Neural cell (in vitro differentiated cells): ENCODE measurements around the gene MACROD1.

Source experiments
- CTCF ChIP-seq: fragments of 450-650 bp; IDR thresholded peaks from 2 replicates; pipeline ENCODE4 v1.5.1; 2014; ENCODE audit warnings: antibody characterized with exemption, mild to moderate bottlenecking, moderate library complexity; ENCODE audit not compliant: poor library complexity, severe bottlenecking
- EP300 ChIP-seq: fragments of 450-650 bp; conservative IDR thresholded peaks from 2 replicates; pipeline ENCODE4 v1.6.1; 2014; ENCODE audit warnings: antibody characterized with exemption, mild to moderate bottlenecking, moderate library complexity; ENCODE audit not compliant: poor library complexity, severe bottlenecking
- EZH2 ChIP-seq: fragments of 200-600, 300-800 bp; shearing (Covaris generic), sonication (generic); IDR thresholded peaks from 2 replicates; pipeline ENCODE4 v1.6.1; 2014; ENCODE audit warnings: antibody characterized with exemption, low read length, borderline replicate concordance, mild to moderate bottlenecking; ENCODE audit not compliant: insufficient read depth, poor library complexity, severe bottlenecking
- MXI1 ChIP-seq: fragments of 450-650 bp; conservative IDR thresholded peaks from 2 replicates; pipeline ENCODE4 v1.6.1; 2014; ENCODE audit warnings: antibody characterized with exemption, mild to moderate bottlenecking; ENCODE audit not compliant: poor library complexity, severe bottlenecking
- POLR2AphosphoS5 ChIP-seq: IDR thresholded peaks from 2 replicates; pipeline ENCODE4 v1.6.1; 2012
- RAD21 ChIP-seq: fragments of 450-650 bp; conservative IDR thresholded peaks from 2 replicates; pipeline ENCODE4 v1.6.1; 2014; ENCODE audit warnings: antibody characterized with exemption, mild to moderate bottlenecking, moderate library complexity
- SMC3 ChIP-seq: fragments of 450-650 bp; conservative IDR thresholded peaks from 2 replicates; pipeline ENCODE4 v1.6.1; 2014; ENCODE audit warnings: antibody characterized with exemption, mild to moderate bottlenecking, moderate library complexity; ENCODE audit not compliant: poor library complexity
- TAF1 ChIP-seq: IDR thresholded peaks from 2 replicates; pipeline ENCODE4 v1.6.1; 2012; ENCODE audit warnings: low read depth
- TF ChIP-seq, protein P1 (sequence below): IDR thresholded peaks from 2 replicates; pipeline ENCODE4 v1.6.1; 2012; ENCODE audit warnings: borderline replicate concordance

GRCh38 chr11:64022125-64022784, 143.7 kb downstream of the MACROD1 start:
- TF ChIP-seq CTCF (no peak), EZH2 (no peak), POLR2AphosphoS5 (no peak), RAD21 (no peak), TAF1 (no peak), MXI1 (no peak), SMC3 (no peak), EP300 (no peak)
- TF ChIP-seq, protein P1, sequence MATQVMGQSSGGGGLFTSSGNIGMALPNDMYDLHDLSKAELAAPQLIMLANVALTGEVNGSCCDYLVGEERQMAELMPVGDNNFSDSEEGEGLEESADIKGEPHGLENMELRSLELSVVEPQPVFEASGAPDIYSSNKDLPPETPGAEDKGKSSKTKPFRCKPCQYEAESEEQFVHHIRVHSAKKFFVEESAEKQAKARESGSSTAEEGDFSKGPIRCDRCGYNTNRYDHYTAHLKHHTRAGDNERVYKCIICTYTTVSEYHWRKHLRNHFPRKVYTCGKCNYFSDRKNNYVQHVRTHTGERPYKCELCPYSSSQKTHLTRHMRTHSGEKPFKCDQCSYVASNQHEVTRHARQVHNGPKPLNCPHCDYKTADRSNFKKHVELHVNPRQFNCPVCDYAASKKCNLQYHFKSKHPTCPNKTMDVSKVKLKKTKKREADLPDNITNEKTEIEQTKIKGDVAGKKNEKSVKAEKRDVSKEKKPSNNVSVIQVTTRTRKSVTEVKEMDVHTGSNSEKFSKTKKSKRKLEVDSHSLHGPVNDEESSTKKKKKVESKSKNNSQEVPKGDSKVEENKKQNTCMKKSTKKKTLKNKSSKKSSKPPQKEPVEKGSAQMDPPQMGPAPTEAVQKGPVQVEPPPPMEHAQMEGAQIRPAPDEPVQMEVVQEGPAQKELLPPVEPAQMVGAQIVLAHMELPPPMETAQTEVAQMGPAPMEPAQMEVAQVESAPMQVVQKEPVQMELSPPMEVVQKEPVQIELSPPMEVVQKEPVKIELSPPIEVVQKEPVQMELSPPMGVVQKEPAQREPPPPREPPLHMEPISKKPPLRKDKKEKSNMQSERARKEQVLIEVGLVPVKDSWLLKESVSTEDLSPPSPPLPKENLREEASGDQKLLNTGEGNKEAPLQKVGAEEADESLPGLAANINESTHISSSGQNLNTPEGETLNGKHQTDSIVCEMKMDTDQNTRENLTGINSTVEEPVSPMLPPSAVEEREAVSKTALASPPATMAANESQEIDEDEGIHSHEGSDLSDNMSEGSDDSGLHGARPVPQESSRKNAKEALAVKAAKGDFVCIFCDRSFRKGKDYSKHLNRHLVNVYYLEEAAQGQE: no peak
